GM19023 (cell line): Measurements from ENCODE around the gene HLA-DPB1.
"Not testable (repeated sequence)": the region's sequence is repeated elsewhere in the genome, so short reads cannot be mapped to it uniquely, and the experiment has no call there.

Source experiments
- ATAC-seq: cut with Tn5 transposase; IDR thresholded peaks from one replicate; pipeline ENCODE4 v1.9.1; 2021; ENCODE audit warnings: mild to moderate bottlenecking, moderate library complexity; ENCODE audit not compliant: unreplicated experiment

HLA-DPB1 gene

GRCh38 chr6:33101121-33101737 lies 25.4 kb downstream of the HLA-DPB1 start:
- ATAC-seq: not testable (repeated sequence)

- no peak for ATAC-seq
Observed at GRCh38 chr6:33103776-33104175, 28.0 kb downstream of the HLA-DPB1 start.

DNA sequence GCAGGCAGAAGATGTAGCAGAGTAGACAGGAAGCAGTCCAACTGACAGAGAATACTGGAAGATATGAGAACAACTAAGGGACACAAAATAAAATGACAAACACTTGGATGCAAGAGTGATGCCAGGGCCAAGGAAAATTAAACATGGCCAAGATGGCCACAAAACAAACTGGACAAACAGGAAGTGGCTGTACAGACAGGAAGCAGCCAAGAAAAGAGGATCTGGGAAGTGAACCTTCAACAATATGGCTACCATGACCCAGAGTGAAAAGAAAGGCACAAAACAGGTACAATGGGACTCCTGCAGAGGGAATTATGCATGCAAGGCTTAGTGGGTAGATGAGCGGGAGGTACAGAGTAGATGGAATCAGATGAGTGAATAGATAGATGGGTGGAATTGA lies 29.1 kb downstream of the HLA-DPB1 start:
- ATAC-seq: no peak

DNA sequence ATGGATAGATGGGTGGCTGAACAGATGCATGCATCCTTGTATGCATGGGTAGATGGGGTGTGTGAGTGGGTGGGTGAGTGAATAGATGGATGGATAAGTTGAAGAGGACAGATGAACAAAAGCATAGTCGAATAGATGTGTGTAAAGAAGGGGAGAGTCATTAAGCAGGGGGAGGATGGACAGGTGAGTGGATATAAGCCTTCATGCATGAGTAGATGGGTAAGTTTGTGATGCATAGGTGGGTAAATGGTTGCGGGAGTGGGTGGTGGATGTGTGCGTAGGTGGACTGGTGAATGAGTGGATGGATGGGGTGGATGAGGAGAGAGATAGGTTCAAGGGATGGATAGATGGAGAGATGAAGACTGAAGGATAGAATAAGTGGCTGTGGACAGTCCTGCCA lies 29.6 kb downstream of the HLA-DPB1 start:
- ATAC-seq: no peak

GRCh38 chr6:33105916-33106871 lies 30.4 kb downstream of the HLA-DPB1 start:
- no peak for ATAC-seq

GRCh38 chr6:33107641-33108040 lies 31.9 kb downstream of the HLA-DPB1 start:
- ATAC-seq: no peak

DNA sequence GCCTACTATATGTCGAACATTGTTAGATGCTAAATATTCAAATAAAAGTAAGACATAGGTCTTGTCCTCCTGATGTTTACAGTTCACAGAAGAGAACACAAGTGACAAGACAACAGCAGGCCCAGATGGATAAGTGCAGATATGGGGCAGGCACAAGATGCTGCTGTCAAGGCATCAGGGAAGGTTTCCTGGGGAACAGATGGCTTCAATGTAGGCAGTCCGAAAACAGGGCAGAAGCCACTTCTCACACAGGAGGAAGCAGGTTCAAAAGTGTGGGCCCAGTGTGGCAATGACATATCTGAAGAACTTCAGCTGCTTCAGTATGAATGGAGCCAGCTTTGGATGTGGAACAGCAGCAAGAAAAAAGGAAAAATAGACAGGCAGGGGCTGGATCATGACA lies 32.5 kb downstream of the HLA-DPB1 start:
- no peak for ATAC-seq

DNA sequence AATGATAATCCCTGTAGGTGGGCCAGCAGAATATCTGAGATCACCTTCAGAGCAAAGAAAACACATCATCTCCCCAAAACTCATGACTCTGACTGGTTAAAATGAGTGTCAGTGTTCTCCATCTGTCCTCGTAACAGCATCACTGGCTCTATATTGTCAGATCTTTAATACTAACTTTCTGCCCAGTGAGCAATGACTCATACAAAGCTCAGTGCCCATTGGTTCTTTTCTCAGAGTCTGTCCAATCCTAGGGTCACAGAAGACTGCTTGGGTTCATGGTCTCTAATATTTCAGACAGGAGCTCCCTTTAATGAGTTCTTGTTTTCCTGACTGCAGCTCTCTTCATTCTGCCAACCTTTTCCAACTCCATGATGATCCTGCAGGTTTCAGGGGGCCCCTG lies 36.4 kb downstream of the HLA-DPB1 start:
- ATAC-seq: peak; percentile 88

- no peak for ATAC-seq
Observed at GRCh38 chr6:33113755-33114154, 38.0 kb downstream of the HLA-DPB1 start.

GRCh38 chr6:33114406-33114805 lies 38.6 kb downstream of the HLA-DPB1 start:
- no peak for ATAC-seq

GRCh38 chr6:33116417-33116816 lies 40.6 kb downstream of the HLA-DPB1 start:
- no peak for ATAC-seq

DNA sequence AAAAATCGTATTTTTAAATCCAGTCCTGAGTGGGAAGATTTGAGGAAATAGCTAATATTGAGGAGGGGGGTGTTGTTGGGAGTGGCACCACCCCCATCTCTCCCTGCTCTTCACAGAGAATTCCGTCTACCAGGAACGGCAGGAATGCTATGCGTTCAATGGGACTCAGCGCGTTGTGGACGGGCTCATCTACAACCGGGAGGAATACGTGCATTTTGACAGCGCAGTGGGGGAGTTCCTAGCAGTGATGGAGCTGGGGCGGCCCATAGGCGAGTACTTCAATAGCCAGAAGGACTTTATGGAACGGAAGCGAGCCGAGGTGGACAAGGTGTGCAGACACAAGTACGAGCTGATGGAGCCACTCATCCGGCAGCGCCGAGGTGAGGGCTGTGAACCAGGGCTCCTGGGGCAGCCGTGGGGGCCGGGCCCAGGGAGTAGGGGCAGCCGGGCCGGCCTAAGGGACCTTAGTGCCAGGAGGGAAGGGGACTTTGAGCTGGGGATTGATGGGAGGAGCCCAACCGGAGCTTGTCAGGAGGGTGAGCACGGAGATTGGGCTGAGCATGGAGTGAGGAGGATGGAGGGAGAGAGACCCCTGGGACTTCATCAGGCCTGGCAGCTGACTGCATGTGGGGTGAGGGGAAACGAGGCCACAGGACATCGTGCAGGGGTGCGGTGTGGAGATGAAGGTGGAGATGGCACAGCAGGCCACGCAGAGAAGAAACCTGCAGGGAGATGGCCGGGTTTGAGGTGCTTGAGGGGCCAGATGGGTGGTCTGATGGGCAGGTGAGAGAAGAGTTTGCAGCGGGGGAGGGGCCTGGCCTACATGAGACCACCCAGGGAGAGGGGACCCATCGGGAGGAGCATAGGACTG lies 41.3 kb downstream of the HLA-DPB1 start:
- no peak for ATAC-seq

DNA sequence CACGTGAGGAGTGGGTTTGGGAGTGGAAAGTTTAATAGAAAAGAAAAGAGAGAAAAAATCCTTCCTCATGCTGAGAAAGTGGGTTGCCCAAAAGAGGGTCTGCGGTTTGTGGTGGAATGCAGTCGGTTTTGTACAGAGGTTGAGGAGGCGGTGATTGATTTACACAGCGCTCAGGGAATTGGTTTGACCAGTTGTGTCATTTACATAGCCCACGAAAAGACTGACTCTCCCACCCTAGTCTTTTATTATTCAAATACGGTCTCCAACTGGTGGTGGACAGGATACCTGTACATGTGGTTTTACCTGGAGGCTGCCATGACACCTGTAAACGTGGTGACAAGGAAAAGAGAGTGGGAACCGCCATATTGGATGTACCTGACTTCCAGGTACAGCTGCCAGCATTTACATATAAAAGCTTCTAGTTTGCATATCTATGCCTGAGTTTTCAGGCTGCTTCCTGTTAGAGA lies 42.1 kb downstream of the HLA-DPB1 start:
- ATAC-seq: no peak

- ATAC-seq: no peak
Observed at GRCh38 chr6:33118525-33119123, 42.8 kb downstream of the HLA-DPB1 start.

DNA sequence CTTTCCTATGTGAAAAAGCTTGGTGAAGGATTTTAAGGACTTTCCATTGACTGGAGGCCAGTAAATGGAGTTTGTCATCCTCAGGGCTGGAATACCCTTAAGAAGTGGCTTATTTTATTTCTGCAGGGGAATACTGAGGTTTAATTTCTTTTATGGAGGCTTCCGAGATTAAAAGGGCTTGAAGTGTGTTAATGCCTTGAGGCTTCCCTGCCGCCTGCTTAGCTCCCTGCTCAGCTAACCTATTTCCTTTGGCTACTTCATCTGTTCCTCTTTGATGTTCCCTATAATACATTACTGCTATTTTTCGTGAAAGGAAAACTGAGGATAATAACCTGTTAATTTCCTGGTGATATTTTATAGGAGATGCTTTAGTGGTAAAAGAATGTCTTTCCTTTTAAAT lies 44.2 kb downstream of the HLA-DPB1 start:
- no peak for ATAC-seq

GRCh38 chr6:33123181-33123580 lies 47.4 kb downstream of the HLA-DPB1 start:
- no peak for ATAC-seq

- ATAC-seq: no peak
Observed at GRCh38 chr6:33123732-33124524, 48.1 kb downstream of the HLA-DPB1 start.

GRCh38 chr6:33124525-33124901 lies 48.7 kb downstream of the HLA-DPB1 start:
- ATAC-seq: no peak

DNA sequence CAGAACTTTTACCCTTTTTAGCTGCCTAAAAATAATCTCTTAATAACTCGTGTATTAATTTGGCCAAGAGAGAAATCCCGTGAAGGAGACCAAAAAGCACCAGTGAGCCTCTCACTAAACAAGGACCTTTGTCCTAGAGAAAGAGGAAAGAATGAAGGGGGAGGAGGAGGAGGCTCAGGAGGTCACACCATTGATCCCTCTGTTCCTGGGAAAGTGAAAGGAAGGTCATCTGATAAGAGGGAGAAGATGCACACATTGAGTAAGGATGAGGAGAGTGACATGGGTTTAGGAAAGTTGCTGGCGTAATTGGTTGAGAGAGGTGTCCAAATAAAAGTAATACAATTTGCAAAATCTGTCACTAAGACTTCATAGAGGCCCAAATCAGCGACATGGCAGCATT lies 49.2 kb downstream of the HLA-DPB1 start:
- no peak for ATAC-seq

- no peak for ATAC-seq
Observed at GRCh38 chr6:33126101-33126714, 50.4 kb downstream of the HLA-DPB1 start.
